OCI-M1 (cell line): ENCODE measurements around the gene CEP170B.
"Not testable (repeated sequence)": the region's sequence is repeated elsewhere in the genome, so short reads cannot be mapped to it uniquely, and the experiment has no call there.

Experiments used
- DNase-seq: peaks from one replicate; lab custom pipeline; 2025; lab: John Stamatoyannopoulos, UW

Gene CEP170B

GRCh38 chr14:104879201-104879982 lies 14.3 kb downstream of the CEP170B start:
- DNase-seq: no peak

GRCh38 chr14:104879983-104880565 lies 15.0 kb downstream of the CEP170B start:
- DNase-seq: no peak

GRCh38 chr14:104880584-104881210 lies 15.6 kb downstream of the CEP170B start:
- DNase-seq: no peak

- DNase-seq: no peak
Observed at GRCh38 chr14:104881369-104881979, 16.4 kb downstream of the CEP170B start.

- DNase-seq: no peak
Observed at GRCh38 chr14:104882325-104882973, 17.4 kb downstream of the CEP170B start.

- no peak for DNase-seq
Observed at GRCh38 chr14:104882991-104883660, 18.1 kb downstream of the CEP170B start.

- DNase-seq: no peak
Observed at GRCh38 chr14:104883681-104884361, 18.8 kb downstream of the CEP170B start.

GRCh38 chr14:104884381-104884780 lies 19.3 kb downstream of the CEP170B start:
- DNase-seq: not testable (repeated sequence)

GRCh38 chr14:104885031-104885972 lies 20.2 kb downstream of the CEP170B start:
- no peak for DNase-seq

- DNase-seq: no peak
Observed at GRCh38 chr14:104885973-104886689, 21.1 kb downstream of the CEP170B start.

GRCh38 chr14:104886690-104887622 lies 21.9 kb downstream of the CEP170B start:
- no peak for DNase-seq

- no peak for DNase-seq
Observed at GRCh38 chr14:104887623-104888488, 22.8 kb downstream of the CEP170B start.

GRCh38 chr14:104888489-104889374 lies 23.7 kb downstream of the CEP170B start:
- no peak for DNase-seq

GRCh38 chr14:104889375-104889757 lies 24.3 kb downstream of the CEP170B start:
- DNase-seq: no peak

GRCh38 chr14:104890292-104890691 lies 25.2 kb downstream of the CEP170B start:
- not testable (repeated sequence) for DNase-seq

GRCh38 chr14:104891121-104891551 lies 26.1 kb downstream of the CEP170B start:
- no peak for DNase-seq
